IMR-90 (cell line): Measurements from ENCODE around the gene PCSK2. TPM values are rescaled to one million over a fixed set of nuclear protein-coding genes. Genes with fewer than 3 reads are reported as not detected.

Experiments used
- ATAC-seq: fragments of 200-7000 bp; cut with Tn5 transposase; 2 replicates; pipeline ENCODE4 v1.9.1; 2020; ENCODE audit warnings: low read depth, mild to moderate bottlenecking, moderate library complexity
- BruUV-seq: library from RNA; stranded (reverse); fragments of 400-500 nt; replicated peaks from 2 replicates; lab custom pipeline; 2021; lab: Mats Ljungman, UMichigan
- CTCF ChIA-PET: fragments of 300-600 bp; formaldehyde crosslinking; extraction: SDS; loops from one replicate; lab custom pipeline; 2021; ENCODE audit warnings: antibody characterized with exemption; lab: Yijun Ruan, JAX
- POLR2A ChIA-PET: fragments of 300-600 bp; sonication (Branson Sonifier 250); formaldehyde crosslinking; loops from one replicate; lab custom pipeline; 2022; ENCODE audit warnings: antibody characterized with exemption; ENCODE audit not compliant: unreplicated experiment; lab: Charles Lee
- DNase-seq: peaks from one replicate; pipeline ENCODE4 v3.0.0; 2013
- H2AFZ ChIP-seq: replicated peaks from 2 replicates; pipeline ENCODE3; 2013; ENCODE audit warnings: low read length, mild to moderate bottlenecking; ENCODE audit not compliant: poor library complexity
- H2AK5ac ChIP-seq: 2 replicates; pipeline ENCODE4 v1.6.1; 2013; ENCODE audit warnings: low read depth, low read length, inconsistent platforms
- H2AK9ac ChIP-seq: replicated peaks from 2 replicates; pipeline ENCODE3; 2013; ENCODE audit warnings: mild to moderate bottlenecking, low read depth, low read length, moderate library complexity; ENCODE audit not compliant: poor library complexity
- H2BK120ac ChIP-seq: 2 replicates; pipeline ENCODE4 v1.6.1; 2013; ENCODE audit warnings: low read depth, low read length, inconsistent platforms
- H2BK15ac ChIP-seq: 3 replicates; pipeline ENCODE4 v1.6.1; 2013; ENCODE audit warnings: low read depth, low read length, inconsistent platforms
- H2BK20ac ChIP-seq: 2 replicates; pipeline ENCODE4 v1.6.1; 2013; ENCODE audit warnings: low read depth, mild to moderate bottlenecking, inconsistent platforms, low read length, moderate library complexity
- H2BK5ac ChIP-seq: 2 replicates; pipeline ENCODE4 v1.6.1; 2013; ENCODE audit warnings: mild to moderate bottlenecking, low read depth, low read length, inconsistent platforms; ENCODE audit not compliant: poor library complexity, severe bottlenecking
- H3K14ac ChIP-seq: replicated peaks from 2 replicates; pipeline ENCODE4 v1.6.1; 2013; ENCODE audit warnings: low read depth, low read length, inconsistent platforms
- H3K18ac ChIP-seq: 2 replicates; pipeline ENCODE4 v1.6.1; 2013; ENCODE audit warnings: low read depth, low read length, control low read depth
- H3K23ac ChIP-seq: 2 replicates; pipeline ENCODE4 v1.6.1; 2013; ENCODE audit warnings: low read depth, low read length, inconsistent platforms
- H3K27ac ChIP-seq: 2 replicates; pipeline ENCODE4 v1.5.1; 2013; ENCODE audit warnings: mild to moderate bottlenecking, control low read depth, low read length; ENCODE audit not compliant: insufficient read depth
- H3K27me3 ChIP-seq: 2 replicates; pipeline ENCODE4 v1.6.1; 2013; ENCODE audit warnings: low read length; ENCODE audit not compliant: control insufficient read depth, insufficient read depth
- H3K36me3 ChIP-seq: 2 replicates; pipeline ENCODE4 v1.6.1; 2013; ENCODE audit warnings: low read length, mixed read lengths; ENCODE audit not compliant: control insufficient read depth, insufficient read depth
- H3K4ac ChIP-seq: 2 replicates; pipeline ENCODE4 v1.6.1; 2013; ENCODE audit warnings: low read depth, low read length, inconsistent platforms
- H3K4me1 ChIP-seq: 2 replicates; pipeline ENCODE4 v1.6.1; 2013; ENCODE audit warnings: low read length, mixed read lengths; ENCODE audit not compliant: control insufficient read depth, insufficient read depth
- H3K4me2 ChIP-seq: 2 replicates; pipeline ENCODE4 v1.6.1; 2013; ENCODE audit warnings: low read depth, mild to moderate bottlenecking, control low read depth, low read length, moderate library complexity
- H3K4me3 ChIP-seq: 2 replicates; pipeline ENCODE4 v1.5.1; 2013; ENCODE audit warnings: low read depth, mild to moderate bottlenecking, control low read depth, low read length, moderate library complexity; ENCODE audit not compliant: insufficient read depth
- H3K56ac ChIP-seq: 2 replicates; pipeline ENCODE4 v1.6.1; 2013; ENCODE audit warnings: low read length, inconsistent platforms; ENCODE audit not compliant: insufficient read depth; ENCODE audit errors: extremely low read depth
- H3K79me1 ChIP-seq, 2 experiments: 2 replicates each; pipeline ENCODE4 v1.6.1; 2013; ENCODE audit warnings: low read length in 2 of 2, inconsistent platforms in 1 of 2, low read depth in 1 of 2
- H3K9ac ChIP-seq: 2 replicates; pipeline ENCODE4 v1.6.1; 2013; ENCODE audit warnings: low read depth, low read length, control low read depth
- H3K9me1 ChIP-seq: 2 replicates; pipeline ENCODE4 v1.6.1; 2013; ENCODE audit warnings: low read length, inconsistent platforms; ENCODE audit not compliant: insufficient read depth
- H3K9me3 ChIP-seq: 2 replicates; pipeline ENCODE4 v1.6.1; 2013; ENCODE audit warnings: low read length; ENCODE audit not compliant: control insufficient read depth, insufficient read depth
- H4K20me1 ChIP-seq: 2 replicates; pipeline ENCODE4 v1.6.1; 2013; ENCODE audit warnings: low read length, inconsistent platforms; ENCODE audit not compliant: insufficient read depth
- H4K5ac ChIP-seq: 2 replicates; pipeline ENCODE4 v1.6.1; 2013; ENCODE audit warnings: mild to moderate bottlenecking, low read depth, low read length, control low read depth
- H4K8ac ChIP-seq, 2 experiments: 2 replicates each; pipeline ENCODE4 v1.6.1; 2013; ENCODE audit warnings: low read depth in 2 of 2, low read length in 2 of 2, control low read depth in 1 of 2, inconsistent platforms in 1 of 2
- H4K91ac ChIP-seq: 2 replicates; pipeline ENCODE4 v1.6.1; 2013; ENCODE audit warnings: low read depth, low read length, inconsistent platforms; ENCODE audit not compliant: insufficient read depth
- CEBPB ChIP-seq: IDR thresholded peaks from 2 replicates; pipeline ENCODE4 v1.6.1; 2012; ENCODE audit warnings: low read depth, low read length, improper control_type of control experiment
- RAD21 ChIP-seq: IDR thresholded peaks from 2 replicates; pipeline ENCODE4 v1.6.1; 2012; ENCODE audit warnings: low read length, improper control_type of control experiment
- RCOR1 ChIP-seq: IDR thresholded peaks from 2 replicates; pipeline ENCODE4 v1.6.1; 2012; ENCODE audit warnings: mild to moderate bottlenecking, low read length, improper control_type of control experiment; ENCODE audit not compliant: insufficient replicate concordance
- RFX5 ChIP-seq: IDR thresholded peaks from 2 replicates; pipeline ENCODE4 v1.8.0; 2012; ENCODE audit warnings: low read depth, mild to moderate bottlenecking, low read length, moderate library complexity
- WGBS, 2 experiments: methylation state at CpG; one replicate each; pipeline versions ENCODE4 v1.1.5 to v1.1.7; 2013; ENCODE audit warnings: missing lambda C conversion rate in 2 of 2; ENCODE audit not compliant: insufficient read length in 1 of 2; ENCODE audit errors: extremely low coverage in 2 of 2; 5-methylcytosine and 5-hydroxymethylcytosine counted together
- dilution Hi-C: fragments of 300-500 bp; cut with HindIII; formaldehyde crosslinking; loops from one replicate; pipeline ENCODE4 v1.14.3; 2018; ENCODE audit warnings: low sequenced_read_pairs; ENCODE audit not compliant: unreplicated experiment
- in situ Hi-C: fragments of 300-500 bp; cut with MboI; formaldehyde crosslinking; loops from 3 replicates; pipeline ENCODE4 v1.14.3; 2019; ENCODE audit warnings: low sequenced_read_pairs, inconsistent platforms, mixed read lengths
- intact Hi-C: fragments of 100-400 bp; cut with micrococcal nuclease; formaldehyde crosslinking; loops from 2 replicates; pipeline ENCODE4 v1.10.0; 2022
- polyA plus RNA-seq, 3 experiments: library from polyadenylated mRNA; depleted of rRNA; stranded (reverse); fragments of >200 nt; gene quantifications; 2 replicates each; pipeline ENCODE4 v1.2.3, GENCODE V29; 2012; ENCODE audit warnings: low replicate concordance in 1 of 3
- total RNA-seq: library from RNA; depleted of rRNA; stranded (reverse); fragments of >200 nt; gene quantifications from 2 replicates; pipeline ENCODE4 v1.2.3, GENCODE V29; 2012
- TF ChIP-seq, protein P1 (sequence below): conservative IDR thresholded peaks from 2 replicates; pipeline ENCODE4 v1.5.1; 2012; ENCODE audit warnings: mild to moderate bottlenecking, low read depth, low read length, improper control_type of control experiment
- TF ChIP-seq, protein P2 (sequence below): fragments of 150-350 bp; IDR thresholded peaks from 2 replicates; pipeline ENCODE4 v1.6.1; 2017; ENCODE audit warnings: mild to moderate bottlenecking, antibody characterized with exemption, low read length, low read depth
- TF ChIP-seq, protein P3 (sequence below): fragments of 150-350 bp; IDR thresholded peaks from 2 replicates; pipeline ENCODE4 v1.6.1; 2016; ENCODE audit warnings: low read depth, mild to moderate bottlenecking, low read length, moderate library complexity, borderline replicate concordance

PCSK2 gene
- total and polyA plus RNA-seq, 2 of the 4 experiments (the other 2 are of a cell fraction), result not detected

DNA sequence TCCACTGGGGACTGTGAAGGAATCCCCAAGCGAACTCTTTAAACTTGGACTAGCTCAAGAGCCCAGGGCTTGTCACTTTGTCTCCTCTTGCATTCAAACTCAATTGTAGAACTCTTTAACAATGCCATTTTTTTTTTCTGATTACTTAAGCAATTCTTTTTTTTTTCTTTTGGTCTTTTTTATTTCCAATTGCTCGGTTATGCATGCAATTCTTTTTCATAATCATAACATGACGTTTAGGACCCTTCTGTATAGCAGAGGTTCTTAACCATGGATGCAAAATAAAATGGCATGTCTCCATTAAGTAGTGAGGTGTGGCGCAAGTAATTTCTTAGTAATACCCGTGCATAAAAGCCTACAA, 304.8 kb downstream of the PCSK2 start:
- H4K91ac ChIP-seq, result peak overlapping the region; percentile 71
- peak overlapping the region; percentile 98 for H3K23ac ChIP-seq
- peak overlapping the region; percentile 82 for H3K4ac ChIP-seq
- peak overlapping the region; percentile 77 for H3K4me2 ChIP-seq
- DNase-seq (no peak), ATAC-seq (no peak)
- peak overlapping the region; percentile 98 for H3K14ac ChIP-seq
- intact Hi-C loops (loop anchor here (10.0 kb wide), 1 partner anchor 403 kb away; no protein-coding TSS in a partner anchor), in situ Hi-C loops (no loop called here), dilution Hi-C loops (no loop called here)
- peak overlapping the region; percentile 7; the same call in 1 of the 3 replicates for H2BK15ac ChIP-seq
- H2BK5ac ChIP-seq, result peak overlapping the region; percentile 4
- H3K9me3 ChIP-seq, result no peaks in the 10 kb centered on the region
- H3K9ac ChIP-seq, result peak overlapping the region; percentile 62
- H2AK5ac ChIP-seq, result no peak overlapping the region
- H3K36me3 ChIP-seq, result no peaks in the 10 kb centered on the region
- H4K20me1 ChIP-seq, result no peaks in the 10 kb centered on the region
- TF ChIP-seq, protein P1, sequence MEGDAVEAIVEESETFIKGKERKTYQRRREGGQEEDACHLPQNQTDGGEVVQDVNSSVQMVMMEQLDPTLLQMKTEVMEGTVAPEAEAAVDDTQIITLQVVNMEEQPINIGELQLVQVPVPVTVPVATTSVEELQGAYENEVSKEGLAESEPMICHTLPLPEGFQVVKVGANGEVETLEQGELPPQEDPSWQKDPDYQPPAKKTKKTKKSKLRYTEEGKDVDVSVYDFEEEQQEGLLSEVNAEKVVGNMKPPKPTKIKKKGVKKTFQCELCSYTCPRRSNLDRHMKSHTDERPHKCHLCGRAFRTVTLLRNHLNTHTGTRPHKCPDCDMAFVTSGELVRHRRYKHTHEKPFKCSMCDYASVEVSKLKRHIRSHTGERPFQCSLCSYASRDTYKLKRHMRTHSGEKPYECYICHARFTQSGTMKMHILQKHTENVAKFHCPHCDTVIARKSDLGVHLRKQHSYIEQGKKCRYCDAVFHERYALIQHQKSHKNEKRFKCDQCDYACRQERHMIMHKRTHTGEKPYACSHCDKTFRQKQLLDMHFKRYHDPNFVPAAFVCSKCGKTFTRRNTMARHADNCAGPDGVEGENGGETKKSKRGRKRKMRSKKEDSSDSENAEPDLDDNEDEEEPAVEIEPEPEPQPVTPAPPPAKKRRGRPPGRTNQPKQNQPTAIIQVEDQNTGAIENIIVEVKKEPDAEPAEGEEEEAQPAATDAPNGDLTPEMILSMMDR, result no peak
- TF ChIP-seq, protein P2, sequence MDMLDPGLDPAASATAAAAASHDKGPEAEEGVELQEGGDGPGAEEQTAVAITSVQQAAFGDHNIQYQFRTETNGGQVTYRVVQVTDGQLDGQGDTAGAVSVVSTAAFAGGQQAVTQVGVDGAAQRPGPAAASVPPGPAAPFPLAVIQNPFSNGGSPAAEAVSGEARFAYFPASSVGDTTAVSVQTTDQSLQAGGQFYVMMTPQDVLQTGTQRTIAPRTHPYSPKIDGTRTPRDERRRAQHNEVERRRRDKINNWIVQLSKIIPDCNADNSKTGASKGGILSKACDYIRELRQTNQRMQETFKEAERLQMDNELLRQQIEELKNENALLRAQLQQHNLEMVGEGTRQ, result no peak
- TF ChIP-seq RFX5 (no peak), CEBPB (no peak), RAD21 (no peak), RCOR1 (no peak)
- TF ChIP-seq, protein P3, sequence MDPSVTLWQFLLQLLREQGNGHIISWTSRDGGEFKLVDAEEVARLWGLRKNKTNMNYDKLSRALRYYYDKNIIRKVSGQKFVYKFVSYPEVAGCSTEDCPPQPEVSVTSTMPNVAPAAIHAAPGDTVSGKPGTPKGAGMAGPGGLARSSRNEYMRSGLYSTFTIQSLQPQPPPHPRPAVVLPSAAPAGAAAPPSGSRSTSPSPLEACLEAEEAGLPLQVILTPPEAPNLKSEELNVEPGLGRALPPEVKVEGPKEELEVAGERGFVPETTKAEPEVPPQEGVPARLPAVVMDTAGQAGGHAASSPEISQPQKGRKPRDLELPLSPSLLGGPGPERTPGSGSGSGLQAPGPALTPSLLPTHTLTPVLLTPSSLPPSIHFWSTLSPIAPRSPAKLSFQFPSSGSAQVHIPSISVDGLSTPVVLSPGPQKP, result no peak
- 40% methylated on average over 1 of the region's 5 CpGs; no CpG with 5 or more reads in 1 of the 2 experiments for WGBS, 2 experiments
- H2AK9ac ChIP-seq, result no peak overlapping the region
- H3K27me3 ChIP-seq, result no peaks in the 10 kb centered on the region
- H2BK20ac ChIP-seq, result peak overlapping the region; percentile 64; the same call in 1 of the 2 replicates
- ChIA-PET CTCF (no interaction called here), POLR2A (no interaction called here)
- H3K4me3 ChIP-seq, result peak overlapping the region; percentile 62
- H3K4me1 ChIP-seq, result 0 out of 2 replicates have a peak, but pooled peaks cover 2% of the 10 kb centered on the region
- H3K79me1 ChIP-seq, result no peaks in the 10 kb centered on the region
- H3K18ac ChIP-seq, result 0 out of 2 replicates have a peak overlapping the region, but pooled peaks have one; percentile 2
- peak overlapping the region; percentile 95 for H2AFZ ChIP-seq
- peak overlapping the region; percentile 16 to 93; a peak in 3 of 4 replicates for H4K8ac ChIP-seq
- 0 out of 2 replicates have a peak overlapping the region, but pooled peaks have one; percentile 13 for H3K56ac ChIP-seq
- H3K9me1 ChIP-seq, result no peaks in the 10 kb centered on the region; the same call in 1 of the 2 replicates
- H4K5ac ChIP-seq, result peak overlapping the region; percentile 31
- H2BK120ac ChIP-seq, result peak overlapping the region; percentile 90
- H3K27ac ChIP-seq, result peak overlapping the region; percentile 44
- BruUV-seq, result no TSS peak
